DOHH2 (cell line): ENCODE results near the gene RTL9.

ENCODE experiments used
- H3F3A ChIP-seq: fragments of 200-600 bp; sonication (generic), shearing (Covaris generic); 2 replicates; pipeline ENCODE4 v1.6.0; 2016; ENCODE audit warnings: antibody characterized with exemption, mild to moderate bottlenecking; ENCODE audit not compliant: control insufficient read depth, insufficient read depth
- H3K27ac ChIP-seq: fragments of 200-600 bp; sonication (generic); 2 replicates; pipeline ENCODE4 v1.5.1; 2014; ENCODE audit warnings: low read depth, mild to moderate bottlenecking, low read length, moderate library complexity
- H3K27me3 ChIP-seq: fragments of 200-600 bp; sonication (generic); 2 replicates; pipeline ENCODE4 v1.6.1; 2014; ENCODE audit warnings: mild to moderate bottlenecking, low read length, mixed read lengths; ENCODE audit not compliant: control insufficient read depth
- H3K36me3 ChIP-seq: fragments of 200-600 bp; sonication (generic); 2 replicates; pipeline ENCODE4 v1.6.1; 2014; ENCODE audit warnings: mild to moderate bottlenecking, low read length, moderate library complexity, mixed read lengths; ENCODE audit not compliant: control insufficient read depth
- H3K4me1 ChIP-seq: fragments of 200-600 bp; sonication (generic); 2 replicates; pipeline ENCODE4 v1.6.1; 2014; ENCODE audit warnings: mild to moderate bottlenecking, low read length, mixed read lengths; ENCODE audit not compliant: control insufficient read depth
- H3K4me2 ChIP-seq: fragments of 200-600 bp; sonication (generic); 2 replicates; pipeline ENCODE4 v1.6.0; 2014; ENCODE audit warnings: mild to moderate bottlenecking, low read length, moderate library complexity
- H3K4me3 ChIP-seq: fragments of 200-600 bp; sonication (generic); 2 replicates; pipeline ENCODE4 v1.5.1; 2014; ENCODE audit warnings: mild to moderate bottlenecking, low read length, mixed read lengths
- H3K79me2 ChIP-seq: fragments of 200-600 bp; sonication (generic); 2 replicates; pipeline ENCODE4 v1.6.1; 2014; ENCODE audit warnings: mild to moderate bottlenecking, low read length, mixed read lengths; ENCODE audit not compliant: control insufficient read depth
- H3K9me2 ChIP-seq: fragments of 200-600 bp; sonication (generic); replicated peaks from 2 replicates; pipeline ENCODE4 v1.6.1; 2014; ENCODE audit warnings: mild to moderate bottlenecking, low read length, mixed read lengths; ENCODE audit not compliant: control insufficient read depth
- H3K9me3 ChIP-seq: fragments of 200-600 bp; sonication (generic); 2 replicates; pipeline ENCODE4 v1.6.1; 2014; ENCODE audit warnings: antibody characterized with exemption, low read length, mixed read lengths; ENCODE audit not compliant: control insufficient read depth, insufficient read depth
- H4K20me1 ChIP-seq: fragments of 200-600 bp; sonication (generic); 2 replicates; pipeline ENCODE4 v1.6.0; 2014; ENCODE audit warnings: low read depth, mild to moderate bottlenecking, antibody characterized with exemption, low read length, moderate library complexity; ENCODE audit not compliant: control insufficient read depth, insufficient read depth
- CTCF ChIP-seq: fragments of 200-600 bp; sonication (generic); IDR thresholded peaks from one replicate; pipeline ENCODE4 v1.5.1; 2014; ENCODE audit warnings: antibody characterized with exemption, mild to moderate bottlenecking, low read depth, low read length; ENCODE audit not compliant: poor library complexity, severe bottlenecking
- EZH2phosphoT487 ChIP-seq: fragments of 200-600 bp; sonication (generic); IDR thresholded peaks from 2 replicates; pipeline ENCODE4 v1.6.1; 2017; ENCODE audit warnings: borderline replicate concordance, mild to moderate bottlenecking, antibody characterized with exemption, low read length, moderate library complexity, mixed read lengths

RTL9 gene

GRCh38 chrX:110402091-110402849 is 43.6 kb downstream of the RTL9 start:
- Histone ChIP-seq H3K36me3 (no peaks in the 10 kb centered on the region), H3K4me2 (no peak overlapping the region), H3F3A (no peaks in the 10 kb centered on the region), H3K79me2 (no peaks in the 10 kb centered on the region), H3K4me1 (no peaks in the 10 kb centered on the region), H3K9me2 (no peaks in the 10 kb centered on the region), H3K9me3 (no peaks in the 10 kb centered on the region), H3K27me3 (0 out of 2 replicates have a peak, but pooled peaks cover 3% of the 10 kb centered on the region), H3K4me3 (no peak overlapping the region), H3K27ac (no peak overlapping the region), H4K20me1 (no peaks in the 10 kb centered on the region)
- TF ChIP-seq EZH2phosphoT487 (no peak), CTCF (no peak)

GRCh38 chrX:110402850-110403221 is 44.2 kb downstream of the RTL9 start:
- H3K4me2 ChIP-seq = no peak overlapping the region

GRCh38 chrX:110403441-110404238 is 45.0 kb downstream of the RTL9 start:
- no peaks in the 10 kb centered on the region for H3K4me1 ChIP-seq
- no peak overlapping the region for H3K4me2 ChIP-seq
- H3K9me2 ChIP-seq = no peaks in the 10 kb centered on the region
- TF ChIP-seq CTCF (no peak), EZH2phosphoT487 (no peak)
- H3K27ac ChIP-seq = no peak overlapping the region
- H3K36me3 ChIP-seq = no peaks in the 10 kb centered on the region
- 0 out of 2 replicates have a peak, but pooled peaks cover 2% of the 10 kb centered on the region for H3K27me3 ChIP-seq
- H3K79me2 ChIP-seq = no peaks in the 10 kb centered on the region
- H3K9me3 ChIP-seq = no peaks in the 10 kb centered on the region
- no peaks in the 10 kb centered on the region for H3F3A ChIP-seq
- no peaks in the 10 kb centered on the region for H4K20me1 ChIP-seq
- no peak overlapping the region for H3K4me3 ChIP-seq

More at GRCh38 chrX:110402850-110403221, 44.2 kb downstream of the RTL9 start:
- Histone ChIP-seq H3K36me3 (no peaks in the 10 kb centered on the region), H3K27ac (no peak overlapping the region), H3K4me1 (no peaks in the 10 kb centered on the region), H3K9me3 (no peaks in the 10 kb centered on the region), H3K4me3 (no peak overlapping the region), H4K20me1 (no peaks in the 10 kb centered on the region), H3K27me3 (0 out of 2 replicates have a peak, but pooled peaks cover 3% of the 10 kb centered on the region), H3F3A (no peaks in the 10 kb centered on the region), H3K79me2 (no peaks in the 10 kb centered on the region), H3K9me2 (no peaks in the 10 kb centered on the region)
- TF ChIP-seq CTCF = no peak
- no peak for TF ChIP-seq EZH2phosphoT487
